Activated B cell treated with CpG ODN at 0.5 μM for 24 hours (primary cell): ENCODE results near the gene SH3PXD2B. TPM values are rescaled to one million over a fixed set of nuclear protein-coding genes. Genes with fewer than 3 reads are reported as not detected.
"Not testable (repeated sequence)": the region's sequence is repeated elsewhere in the genome, so short reads cannot be mapped to it uniquely, and the experiment has no call there.

Experiments
- ATAC-seq: fragments of 200-7000 bp; cut with Tn5 transposase; one replicate; pipeline ENCODE4 v1.10.0; 2021; ENCODE audit warnings: low read depth, mild to moderate bottlenecking, moderate library complexity
- CTCF ChIA-PET: fragments of 350-600 bp; sonication (Branson Sonifier 250); formaldehyde crosslinking; loops from one replicate; lab custom pipeline; 2021; ENCODE audit warnings: antibody characterized with exemption; lab: Charles Lee
- POLR2A ChIA-PET: fragments of 350-600 bp; sonication (Branson Sonifier 250); formaldehyde crosslinking; loops from one replicate; lab custom pipeline; 2021; ENCODE audit warnings: antibody characterized with exemption; lab: Charles Lee
- DNase-seq: peaks from one replicate; pipeline ENCODE4 v3.0.0; 2022
- H3K27ac Mint-ChIP-seq: one replicate; pipeline ENCODE4 v1.8.0; 2020; ENCODE audit warnings: mixed read lengths
- H3K27me3 Mint-ChIP-seq: one replicate; pipeline ENCODE4 v1.8.0; 2021; ENCODE audit warnings: mixed read lengths
- H3K36me3 Mint-ChIP-seq: one replicate; pipeline ENCODE4 v1.8.0; 2021; ENCODE audit warnings: low read depth, mixed read lengths
- H3K4me1 Mint-ChIP-seq: one replicate; pipeline ENCODE4 v1.8.0; 2021; ENCODE audit warnings: mixed read lengths
- H3K4me3 Mint-ChIP-seq: one replicate; pipeline ENCODE4 v1.8.0; 2020; ENCODE audit warnings: mild to moderate bottlenecking, mixed read lengths
- H3K9me3 Mint-ChIP-seq: one replicate; pipeline ENCODE4 v1.8.0; 2020; ENCODE audit warnings: mixed read lengths
- intact Hi-C: fragments of 100-400 bp; cut with micrococcal nuclease; formaldehyde crosslinking; loops from one replicate; pipeline ENCODE4 v1.15.1; 2024
- total RNA-seq: library from RNA; stranded (reverse); gene quantifications from 2 replicates; pipeline ENCODE4 v1.2.3, GENCODE V29; 2022
- TF ChIP-seq, protein P1 (sequence below): fragments of 200-600 bp; IDR thresholded peaks from one replicate; pipeline ENCODE4 v1.8.0; 2022; ENCODE audit warnings: antibody characterized with exemption, mild to moderate bottlenecking

SH3PXD2B gene
- total RNA-seq, 1 donor from 2014 or later: 0.02 TPM

DNA sequence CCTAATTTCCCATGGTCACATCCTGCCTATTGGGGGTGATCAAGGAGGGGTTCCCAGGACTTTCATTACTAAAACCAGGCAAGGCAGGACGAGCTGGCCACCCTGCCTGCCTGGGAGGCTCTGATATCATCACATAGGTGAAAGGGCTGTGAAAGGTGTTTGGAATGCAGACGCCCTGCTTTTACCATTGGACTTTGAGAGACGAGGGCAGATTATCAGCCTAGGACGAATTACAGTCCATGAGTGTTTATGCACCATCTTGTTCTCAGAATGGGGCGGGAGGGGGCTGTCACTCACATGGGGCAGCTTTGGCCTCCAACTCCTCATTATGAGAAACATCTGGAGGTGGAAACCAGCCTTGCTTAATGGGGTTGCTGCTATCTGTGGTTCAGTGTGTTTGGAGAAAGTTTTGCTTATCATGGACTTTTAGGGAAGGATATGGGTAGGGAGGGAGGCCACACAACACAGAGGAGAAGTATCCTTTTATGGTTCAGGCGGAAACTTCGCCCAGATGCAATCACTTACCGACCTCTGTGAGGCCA lies 101.0 kb downstream of the SH3PXD2B start:
- POLR2A ChIA-PET: no interaction called here
- CTCF ChIA-PET: no interaction called here
- Mint-ChIP-seq H3K4me3 (no peak overlapping the region), H3K4me1 (no peaks in the 10 kb centered on the region), H3K27ac (no peak overlapping the region), H3K27me3 (peaks cover 5% of the 10 kb centered on the region), H3K9me3 (no peaks in the 10 kb centered on the region), H3K36me3 (no peaks in the 10 kb centered on the region)
- DNase-seq (no peak), ATAC-seq (no peak)
- TF ChIP-seq, protein P1, sequence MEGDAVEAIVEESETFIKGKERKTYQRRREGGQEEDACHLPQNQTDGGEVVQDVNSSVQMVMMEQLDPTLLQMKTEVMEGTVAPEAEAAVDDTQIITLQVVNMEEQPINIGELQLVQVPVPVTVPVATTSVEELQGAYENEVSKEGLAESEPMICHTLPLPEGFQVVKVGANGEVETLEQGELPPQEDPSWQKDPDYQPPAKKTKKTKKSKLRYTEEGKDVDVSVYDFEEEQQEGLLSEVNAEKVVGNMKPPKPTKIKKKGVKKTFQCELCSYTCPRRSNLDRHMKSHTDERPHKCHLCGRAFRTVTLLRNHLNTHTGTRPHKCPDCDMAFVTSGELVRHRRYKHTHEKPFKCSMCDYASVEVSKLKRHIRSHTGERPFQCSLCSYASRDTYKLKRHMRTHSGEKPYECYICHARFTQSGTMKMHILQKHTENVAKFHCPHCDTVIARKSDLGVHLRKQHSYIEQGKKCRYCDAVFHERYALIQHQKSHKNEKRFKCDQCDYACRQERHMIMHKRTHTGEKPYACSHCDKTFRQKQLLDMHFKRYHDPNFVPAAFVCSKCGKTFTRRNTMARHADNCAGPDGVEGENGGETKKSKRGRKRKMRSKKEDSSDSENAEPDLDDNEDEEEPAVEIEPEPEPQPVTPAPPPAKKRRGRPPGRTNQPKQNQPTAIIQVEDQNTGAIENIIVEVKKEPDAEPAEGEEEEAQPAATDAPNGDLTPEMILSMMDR: no peak
- intact Hi-C loops: no loop called here

DNA sequence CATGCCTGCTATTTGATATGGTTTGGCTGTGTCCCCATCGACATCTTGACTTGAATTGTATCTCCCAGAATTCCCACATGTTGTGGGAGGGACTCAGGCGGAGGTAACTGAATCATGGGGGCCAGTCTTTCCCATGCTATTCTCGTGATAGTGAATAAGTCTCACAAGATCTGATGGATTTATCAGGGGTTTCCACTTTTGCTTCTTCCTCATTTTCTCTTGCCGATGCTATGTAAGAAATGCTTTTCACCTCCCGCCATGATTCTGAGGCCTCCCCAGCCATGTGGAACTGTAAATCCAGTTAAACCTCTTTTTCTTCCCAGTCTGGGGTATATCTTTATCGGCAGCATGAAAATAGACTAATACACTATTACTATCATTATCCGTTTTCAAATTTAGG lies 101.8 kb downstream of the SH3PXD2B start:
- intact Hi-C loops, POLR2A ChIA-PET, DNase-seq, ATAC-seq, H3K27me3 Mint-ChIP-seq, H3K4me1 Mint-ChIP-seq, H3K9me3 Mint-ChIP-seq, CTCF ChIA-PET, H3K27ac Mint-ChIP-seq, H3K36me3 Mint-ChIP-seq, H3K4me3 Mint-ChIP-seq: not testable (repeated sequence)

DNA sequence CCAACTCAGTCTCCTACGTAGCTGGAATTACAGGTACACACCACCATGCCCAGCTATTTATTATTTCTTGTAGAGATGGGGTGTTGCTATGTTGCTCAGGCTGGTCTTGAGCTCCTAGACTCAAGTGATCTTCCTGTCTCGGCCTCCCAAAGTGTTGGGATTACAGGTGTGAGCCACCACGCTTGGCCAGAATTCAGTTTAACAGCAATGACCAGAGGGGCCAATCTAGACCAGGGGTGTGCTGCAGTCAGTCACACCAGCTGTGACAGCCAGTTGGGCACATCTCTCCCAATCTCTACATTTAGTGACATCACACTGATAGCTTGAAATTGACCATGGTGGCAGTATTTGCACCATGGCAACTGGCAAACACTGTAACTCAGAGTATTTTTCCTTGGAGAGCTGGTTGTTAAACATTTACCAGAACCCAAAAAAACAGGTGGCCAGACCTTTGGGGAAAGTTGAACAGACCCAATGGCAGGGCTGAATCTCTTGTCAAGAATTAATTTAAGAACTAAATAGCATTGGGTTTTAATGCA lies 103.0 kb downstream of the SH3PXD2B start:
- H3K27ac Mint-ChIP-seq: no peak overlapping the region
- H3K4me1 Mint-ChIP-seq: no peaks in the 10 kb centered on the region
- ATAC-seq (no peak), DNase-seq (no peak)
- POLR2A ChIA-PET: no interaction called here
- H3K36me3 Mint-ChIP-seq: no peaks in the 10 kb centered on the region
- peaks cover 5% of the 10 kb centered on the region for H3K27me3 Mint-ChIP-seq
- CTCF ChIA-PET: no interaction called here
- no peak overlapping the region for H3K4me3 Mint-ChIP-seq
- intact Hi-C loops: no loop called here
- no peaks in the 10 kb centered on the region for H3K9me3 Mint-ChIP-seq
- TF ChIP-seq, protein P1: no peak

DNA sequence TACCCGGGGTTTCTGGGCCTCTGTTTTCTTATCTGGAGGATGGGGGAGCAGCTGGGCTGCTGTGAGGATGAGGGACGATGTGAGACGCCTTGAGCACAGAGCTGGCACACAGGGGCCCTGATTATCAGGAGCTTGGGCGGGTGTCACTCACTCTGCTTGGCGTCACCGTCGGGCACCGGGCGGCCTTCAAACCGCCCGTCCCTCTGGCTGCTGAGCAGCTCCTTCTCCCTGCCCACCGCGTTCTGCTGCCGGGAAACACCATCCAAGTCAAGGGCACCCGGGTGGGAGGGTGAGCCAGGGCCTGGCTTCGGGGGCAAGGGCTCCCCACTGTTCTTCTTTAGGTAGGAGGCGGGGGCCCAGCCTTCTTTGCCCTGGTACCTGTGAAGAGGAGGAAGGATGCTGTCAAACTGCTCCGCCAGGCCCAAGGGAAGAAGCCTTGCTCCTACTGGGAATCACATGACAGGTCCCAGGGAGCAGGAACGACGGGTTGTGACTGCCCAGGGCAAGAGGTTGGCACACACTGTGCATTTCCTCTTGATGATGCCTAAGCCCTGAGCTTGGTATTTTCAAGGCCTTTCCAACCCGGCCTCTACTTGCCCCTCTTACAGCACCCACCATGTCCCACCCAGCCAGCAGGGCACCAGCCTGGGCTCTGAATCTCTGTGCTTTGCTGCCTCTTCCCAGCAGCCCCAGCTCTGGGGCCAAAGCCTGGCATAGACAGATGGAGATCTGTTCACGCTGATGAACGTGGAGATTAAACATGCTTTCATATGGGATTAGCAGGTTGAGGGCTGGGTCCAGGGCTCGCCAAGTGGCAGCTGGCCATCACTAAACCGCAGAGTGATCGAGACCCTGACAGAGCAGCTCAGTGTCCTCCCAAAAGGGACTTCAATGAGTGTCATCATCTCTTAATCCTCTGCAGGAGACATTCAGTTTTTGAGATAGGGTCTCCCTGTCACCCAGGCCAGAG lies 103.8 kb downstream of the SH3PXD2B start:
- no peak overlapping the region for H3K4me3 Mint-ChIP-seq
- TF ChIP-seq, protein P1: no peak
- no peaks in the 10 kb centered on the region for H3K9me3 Mint-ChIP-seq
- DNase-seq (no peak), ATAC-seq (no peak)
- H3K27ac Mint-ChIP-seq: no peak overlapping the region
- intact Hi-C loops: no loop called here
- CTCF ChIA-PET: no interaction called here
- H3K27me3 Mint-ChIP-seq: peaks cover 5% of the 10 kb centered on the region
- H3K4me1 Mint-ChIP-seq: no peaks in the 10 kb centered on the region
- POLR2A ChIA-PET: no interaction called here
- no peaks in the 10 kb centered on the region for H3K36me3 Mint-ChIP-seq

DNA sequence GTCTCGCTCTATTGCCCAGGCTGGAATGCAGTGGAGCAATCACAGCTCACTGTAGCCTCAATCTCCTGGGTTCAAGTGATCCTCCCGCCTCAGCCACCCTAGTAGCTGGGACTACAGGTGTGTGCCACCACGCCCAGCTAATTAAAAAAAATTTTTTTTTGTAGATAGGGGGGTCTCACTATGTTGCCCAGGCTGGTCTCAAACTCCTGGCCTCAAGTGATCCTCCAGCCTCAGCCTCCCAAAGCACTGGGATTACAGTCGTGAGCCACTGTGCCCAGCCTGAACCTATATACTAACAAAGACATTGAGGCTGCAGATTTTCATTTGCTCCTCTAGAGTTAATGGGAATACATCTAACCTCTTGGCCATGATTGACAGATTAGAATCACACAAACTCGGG lies 105.6 kb downstream of the SH3PXD2B start:
- ATAC-seq, H3K4me1 Mint-ChIP-seq, CTCF ChIA-PET, DNase-seq, H3K27ac Mint-ChIP-seq, POLR2A ChIA-PET, intact Hi-C loops, H3K9me3 Mint-ChIP-seq, H3K36me3 Mint-ChIP-seq, H3K27me3 Mint-ChIP-seq, H3K4me3 Mint-ChIP-seq: not testable (repeated sequence)

DNA sequence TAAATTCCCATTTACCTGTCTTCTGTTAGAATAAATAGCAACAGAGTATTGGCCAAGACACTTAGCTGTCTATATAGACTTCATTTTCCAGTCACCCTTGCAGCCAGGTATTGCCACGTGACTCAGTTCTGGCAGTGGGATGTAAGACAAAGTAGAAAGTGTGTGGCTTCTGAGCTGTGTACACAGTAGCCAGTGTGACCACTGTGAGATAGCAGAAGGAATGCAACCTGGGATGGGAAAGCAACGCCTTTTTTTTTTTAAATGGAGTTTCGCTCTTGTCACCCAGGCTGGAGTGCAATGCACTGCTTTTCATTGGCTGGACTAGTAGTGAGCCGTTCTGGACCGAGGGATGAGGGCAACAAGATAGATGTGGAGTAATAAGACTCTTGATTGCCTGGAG lies 106.2 kb downstream of the SH3PXD2B start:
- CTCF ChIA-PET: no interaction called here
- TF ChIP-seq, protein P1: no peak
- Mint-ChIP-seq H3K4me1 (no peaks in the 10 kb centered on the region), H3K4me3 (no peak overlapping the region), H3K27me3 (no peaks in the 10 kb centered on the region), H3K27ac (no peak overlapping the region), H3K36me3 (no peaks in the 10 kb centered on the region), H3K9me3 (no peaks in the 10 kb centered on the region)
- DNase-seq (no peak), ATAC-seq (no peak)
- POLR2A ChIA-PET: no interaction called here
- intact Hi-C loops: no loop called here
